Stimulated activated CD4-positive, alpha-beta T cell treated with anti-CD3 and anti-CD28 coated beads, Interleukin-2, amount 100 ng/mL, for 24 hours (primary cell): ENCODE results near the gene BCL11A.
"Not testable (repeated sequence)": the region's sequence is repeated elsewhere in the genome, so short reads cannot be mapped to it uniquely, and the experiment has no call there.

Experiments used
- DNase-seq, 2 donors: peaks; one replicate each; pipeline ENCODE4 v3.0.0-alpha.2; 2020

BCL11A gene

GRCh38 chr2:60417210-60417609, 136.2 kb downstream of the BCL11A start:
- DNase-seq, result not testable (repeated sequence)

GRCh38 chr2:60416221-60417008, 137.0 kb downstream of the BCL11A start:
- no peak for DNase-seq

GRCh38 chr2:60415814-60416213, 137.6 kb downstream of the BCL11A start:
- no peak for DNase-seq

- no peak for DNase-seq
Observed at GRCh38 chr2:60414495-60415138, 138.8 kb downstream of the BCL11A start.

GRCh38 chr2:60413814-60414168, 139.7 kb downstream of the BCL11A start:
- DNase-seq, result no peak

- no peak for DNase-seq
Observed at GRCh38 chr2:60413069-60413813, 140.2 kb downstream of the BCL11A start.

- DNase-seq, result no peak
Observed at GRCh38 chr2:60412620-60413019, 140.8 kb downstream of the BCL11A start.

GRCh38 chr2:60412027-60412426, 141.4 kb downstream of the BCL11A start:
- DNase-seq, result no peak

- DNase-seq, result no peak
Observed at GRCh38 chr2:60411295-60411694, 142.2 kb downstream of the BCL11A start.

GRCh38 chr2:60410456-60411146, 142.9 kb downstream of the BCL11A start:
- DNase-seq, result no peak

GRCh38 chr2:60409531-60409871, 144.0 kb downstream of the BCL11A start:
- no peak for DNase-seq

GRCh38 chr2:60408811-60409530, 144.5 kb downstream of the BCL11A start:
- no peak for DNase-seq

- DNase-seq, result no peak
Observed at GRCh38 chr2:60408207-60408606, 145.2 kb downstream of the BCL11A start.

GRCh38 chr2:60407398-60407797, 146.1 kb downstream of the BCL11A start:
- DNase-seq, result no peak

GRCh38 chr2:60406192-60406591, 147.3 kb downstream of the BCL11A start:
- no peak for DNase-seq

- no peak for DNase-seq
Observed at GRCh38 chr2:60405271-60405919, 148.1 kb downstream of the BCL11A start.
